ENCODE data around the gene TARBP2. TPM values are rescaled to one million over a fixed set of nuclear protein-coding genes. Genes with fewer than 3 reads are reported as not detected.
"Not testable (repeated sequence)": the region's sequence is repeated elsewhere in the genome, so short reads cannot be mapped to it uniquely, and the experiment has no call there.

TARBP2 gene
- total and polyA plus RNA-seq, 10 donors, result 25.9 to 57.1 (median 36.1) TPM

DNA sequence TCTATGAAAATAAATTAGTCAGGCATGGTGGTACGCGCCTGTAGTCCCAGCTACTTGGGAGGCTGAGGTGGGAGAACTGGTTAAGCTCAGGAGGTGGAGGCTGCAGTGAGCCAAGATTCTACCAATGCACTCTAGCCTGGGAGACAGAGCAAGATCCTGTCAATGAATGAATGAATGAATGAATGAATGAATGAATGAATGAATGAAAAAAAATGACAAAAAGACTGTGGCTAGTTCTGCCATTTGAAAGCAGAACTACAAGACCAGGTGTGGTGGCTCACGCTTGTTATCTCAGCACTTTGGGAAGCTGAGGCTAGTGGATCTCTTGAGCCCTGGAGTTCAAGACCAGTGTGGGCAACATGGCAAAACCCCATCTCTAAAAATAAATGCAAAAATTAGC lies 38.4 kb downstream of the TARBP2 start:
- DNase-seq, result no peak
- H3K9me3 ChIP-seq, result no peaks in the 10 kb centered on the region
- no peaks in the 10 kb centered on the region for H3K27me3 ChIP-seq (replicated peaks in 1 of 7)
- peak overlapping the region in 5 of 8 donors; percentile 55 to 72 (median 63) for H3K27ac ChIP-seq
- intact Hi-C loops (cut with DNase I; ENCODE audit: low total_unique reads), result no loop called here
- H3K4me3 ChIP-seq, result no peak overlapping the region
- H3K4me1 ChIP-seq, result peaks cover 0 to 26% (median 8%) of the 10 kb centered on the region in 6 donors
- TF ChIP-seq POLR2AphosphoS5 (IDR thresholded peaks at IDR 0.05), result no peak
- no peak for TF ChIP-seq POLR2A (IDR thresholded peaks at IDR 0.05)
- no peak for TF ChIP-seq CTCF (IDR thresholded peaks at IDR 0.05 in 8 of 11, conservative IDR thresholded peaks at IDR 0.05 in 3 of 11)
- peaks cover 12 to 100% (median 59%) of the 10 kb centered on the region in 6 donors for H3K36me3 ChIP-seq
- WGBS, 5 donors, result 93 to 97% (median 95%) methylated on average over 3 of the region's 3 CpGs

GRCh38 chr12:53543539-53543938 lies 42.5 kb downstream of the TARBP2 start:
- intact Hi-C loops (cut with DNase I; ENCODE audit: low total_unique reads), result loop anchor here (2.0 kb wide), 1 partner anchor 133 kb away; the partner anchor contains the start of gene ATP5MC2
- 22 to 29% (median 27%) methylated on average over 5 of the region's 5 CpGs for WGBS, 5 donors
- DNase-seq, result no peak
- Histone ChIP-seq H3K36me3 (peaks cover 8 to 96% (median 35%) of the 10 kb centered on the region in 6 donors), H3K4me3 (no peak overlapping the region), H3K27ac (peak overlapping the region in 6 of 8 donors; percentile 5 to 55 (median 38)), H3K27me3 (replicated peaks in 1 of 7) (no peaks in the 10 kb centered on the region), H3K4me1 (peaks cover 0 to 29% (median 11%) of the 10 kb centered on the region in 6 donors), H3K9me3 (no peaks in the 10 kb centered on the region)
- no peak for TF ChIP-seq POLR2AphosphoS5 (IDR thresholded peaks at IDR 0.05)
- TF ChIP-seq POLR2A (IDR thresholded peaks at IDR 0.05), result no peak
- peak; percentile 46 to 91 (median 70) for TF ChIP-seq CTCF (IDR thresholded peaks at IDR 0.05 in 8 of 11, conservative IDR thresholded peaks at IDR 0.05 in 3 of 11)

DNA sequence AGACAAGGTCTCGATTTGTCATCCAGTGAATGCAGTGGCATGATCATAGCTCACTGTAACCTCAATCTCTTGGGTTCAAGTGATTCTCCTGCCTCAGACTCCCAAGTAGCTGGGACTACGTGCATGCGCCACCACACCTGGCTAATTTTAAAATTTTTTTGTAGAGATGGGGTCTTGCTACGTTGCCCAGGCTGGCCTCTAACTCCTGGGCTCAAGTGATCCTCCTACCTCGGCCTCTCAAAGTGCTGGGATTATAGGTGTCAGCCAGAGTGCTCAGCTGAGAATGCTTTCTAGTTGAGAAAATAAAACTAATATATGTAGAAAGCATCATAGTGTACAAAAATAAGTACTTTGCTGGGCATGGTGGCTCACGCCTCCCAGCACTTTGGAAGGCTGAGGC lies 47.3 kb downstream of the TARBP2 start:
- 96 to 98% (median 97%) methylated on average over 6 of the region's 6 CpGs for WGBS, 5 donors
- Histone ChIP-seq H3K36me3 (peaks cover 0 to 96% (median 37%) of the 10 kb centered on the region in 6 donors), H3K4me1 (peaks cover 0 to 28% (median 7%) of the 10 kb centered on the region in 6 donors)
- H3K27ac ChIP-seq; H3K4me3 ChIP-seq; intact Hi-C loops (cut with DNase I; ENCODE audit: low total_unique reads); DNase-seq; H3K27me3 ChIP-seq (replicated peaks in 1 of 7); H3K9me3 ChIP-seq: not testable (repeated sequence)

DNA sequence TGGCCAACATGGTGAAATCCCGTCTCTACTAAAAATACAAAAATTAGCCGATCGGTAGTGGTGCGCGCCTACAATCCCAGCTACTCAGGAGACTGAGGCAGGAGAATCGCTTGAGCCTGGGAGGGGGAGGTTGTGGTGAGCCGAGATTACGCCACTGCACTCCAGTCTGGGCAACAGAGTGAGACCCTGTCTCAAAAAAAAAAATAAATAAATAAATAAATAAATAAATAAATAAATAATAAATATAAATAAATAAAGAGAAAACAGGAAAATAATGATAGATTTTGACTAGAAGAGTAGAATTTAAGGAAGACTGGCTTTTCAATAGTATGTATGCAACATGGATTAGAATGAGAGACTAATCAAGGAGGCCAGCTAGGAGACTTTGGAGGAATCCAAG lies 49.0 kb downstream of the TARBP2 start:
- H3K4me3 ChIP-seq; H3K27me3 ChIP-seq (replicated peaks in 1 of 7); DNase-seq; H3K9me3 ChIP-seq; intact Hi-C loops (cut with DNase I; ENCODE audit: low total_unique reads); H3K4me1 ChIP-seq; H3K27ac ChIP-seq: not testable (repeated sequence)
- WGBS, 5 donors, result 95 to 99% (median 98%) methylated on average over 8 of the region's 8 CpGs
- H3K36me3 ChIP-seq, result peaks cover 0 to 92% (median 35%) of the 10 kb centered on the region in 6 donors

- Histone ChIP-seq H3K27me3 (replicated peaks in 1 of 7) (no peaks in the 10 kb centered on the region), H3K9me3 (no peaks in the 10 kb centered on the region), H3K27ac (no peak overlapping the region), H3K4me1 (peaks cover 0 to 5% (median 0%) of the 10 kb centered on the region in 6 donors), H3K4me3 (no peak overlapping the region), H3K36me3 (peaks cover 0 to 88% (median 33%) of the 10 kb centered on the region in 6 donors)
- 78 to 97% (median 89%) methylated on average over 1 of the region's 1 CpG for WGBS, 5 donors
- TF ChIP-seq POLR2AphosphoS5 (IDR thresholded peaks at IDR 0.05) (no peak), CTCF (IDR thresholded peaks at IDR 0.05 in 8 of 11, conservative IDR thresholded peaks at IDR 0.05 in 3 of 11) (no peak), POLR2A (IDR thresholded peaks at IDR 0.05) (no peak)
- DNase-seq, result no peak
- intact Hi-C loops (cut with DNase I; ENCODE audit: low total_unique reads), result no loop called here
Measured at GRCh38 chr12:53550595-53550994, 49.5 kb downstream of the TARBP2 start.

All from spleen (tissue), 11 donors.